ENCODE results near the gene PHLDB1. TPM values are rescaled to one million over a fixed set of nuclear protein-coding genes. Genes with fewer than 3 reads are reported as not detected.

The PHLDB1 gene
- total RNA-seq, 2 donors from 2014 or later, result 45.9 to 54.9 TPM

DNA sequence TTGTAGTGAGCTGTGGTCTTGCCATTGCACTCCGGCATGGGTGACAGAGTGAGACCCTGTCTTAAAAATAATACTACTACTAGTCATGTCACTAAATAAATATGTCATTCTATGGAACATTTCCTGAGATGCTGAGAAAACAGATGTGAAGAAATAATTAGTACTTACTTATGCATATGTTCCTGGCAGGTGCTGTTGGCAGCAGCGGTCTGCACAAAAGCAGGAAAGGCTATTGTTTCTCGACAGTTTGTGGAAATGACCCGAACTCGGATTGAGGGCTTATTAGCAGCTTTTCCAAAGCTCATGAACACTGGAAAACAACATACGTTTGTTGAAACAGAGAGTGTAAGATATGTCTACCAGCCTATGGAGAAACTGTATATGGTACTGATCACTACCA, 26.4 kb upstream of the PHLDB1 start:
- Mint-ChIP-seq H3K4me1 (no peaks in the 10 kb centered on the region), H3K27ac (no peak overlapping the region), H3K4me3 (no peak overlapping the region), H3K27me3 (ENCODE audit: insufficient read depth) (no peaks in the 10 kb centered on the region), H3K36me3 (ENCODE audit: low read depth) (peaks cover 49% of the 10 kb centered on the region), H3K9me3 (no peaks in the 10 kb centered on the region)
- H3K4me1 ChIP-seq (ENCODE audit: control insufficient read depth, insufficient read depth, low read length), result no peaks in the 10 kb centered on the region
- no peak overlapping the region for H3K27ac ChIP-seq (ENCODE audit: low read depth, low read length)
- peaks cover 67% of the 10 kb centered on the region for H3K36me3 ChIP-seq (ENCODE audit: control insufficient read depth, insufficient read depth, low read length)
- no peaks in the 10 kb centered on the region for H3K27me3 ChIP-seq (ENCODE audit: control insufficient read depth, insufficient read depth, low read length, poor library complexity, severe bottlenecking)
- H3K9me3 ChIP-seq (ENCODE audit: control insufficient read depth, low read length), result no peaks in the 10 kb centered on the region
- no peak overlapping the region for H3K4me3 ChIP-seq (ENCODE audit: low read length)
- H3K9ac ChIP-seq (ENCODE audit: extremely low read depth, low read length, poor library complexity, severe bottlenecking), result no peak overlapping the region
- no peak for DNase-seq
- TF ChIP-seq, protein P1, sequence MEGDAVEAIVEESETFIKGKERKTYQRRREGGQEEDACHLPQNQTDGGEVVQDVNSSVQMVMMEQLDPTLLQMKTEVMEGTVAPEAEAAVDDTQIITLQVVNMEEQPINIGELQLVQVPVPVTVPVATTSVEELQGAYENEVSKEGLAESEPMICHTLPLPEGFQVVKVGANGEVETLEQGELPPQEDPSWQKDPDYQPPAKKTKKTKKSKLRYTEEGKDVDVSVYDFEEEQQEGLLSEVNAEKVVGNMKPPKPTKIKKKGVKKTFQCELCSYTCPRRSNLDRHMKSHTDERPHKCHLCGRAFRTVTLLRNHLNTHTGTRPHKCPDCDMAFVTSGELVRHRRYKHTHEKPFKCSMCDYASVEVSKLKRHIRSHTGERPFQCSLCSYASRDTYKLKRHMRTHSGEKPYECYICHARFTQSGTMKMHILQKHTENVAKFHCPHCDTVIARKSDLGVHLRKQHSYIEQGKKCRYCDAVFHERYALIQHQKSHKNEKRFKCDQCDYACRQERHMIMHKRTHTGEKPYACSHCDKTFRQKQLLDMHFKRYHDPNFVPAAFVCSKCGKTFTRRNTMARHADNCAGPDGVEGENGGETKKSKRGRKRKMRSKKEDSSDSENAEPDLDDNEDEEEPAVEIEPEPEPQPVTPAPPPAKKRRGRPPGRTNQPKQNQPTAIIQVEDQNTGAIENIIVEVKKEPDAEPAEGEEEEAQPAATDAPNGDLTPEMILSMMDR (conservative IDR thresholded peaks at IDR 0.05), result no peak
- 97% methylated on average over 5 of the region's 6 CpGs for WGBS, 2 experiments (ENCODE audit: insufficient coverage in 1 of 2, insufficient read length in 1 of 2)

- DNase-seq, result no peak
- H3K9me3 ChIP-seq (ENCODE audit: control insufficient read depth, low read length), result no peaks in the 10 kb centered on the region
- TF ChIP-seq, protein P1 (conservative IDR thresholded peaks at IDR 0.05), result no peak
- no peaks in the 10 kb centered on the region for H3K9me3 Mint-ChIP-seq
- H3K27ac ChIP-seq (ENCODE audit: low read depth, low read length), result no peak overlapping the region
- H3K27me3 ChIP-seq (ENCODE audit: control insufficient read depth, insufficient read depth, low read length, poor library complexity, severe bottlenecking), result no peaks in the 10 kb centered on the region
- H3K36me3 ChIP-seq (ENCODE audit: control insufficient read depth, insufficient read depth, low read length), result peaks cover 94% of the 10 kb centered on the region
- H3K27ac Mint-ChIP-seq, result no peak overlapping the region
- no peak overlapping the region for H3K9ac ChIP-seq (ENCODE audit: extremely low read depth, low read length, poor library complexity, severe bottlenecking)
- H3K4me3 Mint-ChIP-seq, result no peak overlapping the region
- H3K4me1 ChIP-seq (ENCODE audit: control insufficient read depth, insufficient read depth, low read length), result no peaks in the 10 kb centered on the region
- no peak overlapping the region for H3K4me3 ChIP-seq (ENCODE audit: low read length)
- peaks cover 78% of the 10 kb centered on the region for H3K36me3 Mint-ChIP-seq (ENCODE audit: low read depth)
- WGBS, 2 experiments (ENCODE audit: insufficient coverage in 1 of 2, insufficient read length in 1 of 2), result 94 to 100% methylated on average over 1 of the region's 1 CpG
- H3K27me3 Mint-ChIP-seq (ENCODE audit: insufficient read depth), result no peaks in the 10 kb centered on the region
- H3K4me1 Mint-ChIP-seq, result no peaks in the 10 kb centered on the region
Observed at GRCh38 chr11:118587952-118588351, 19.5 kb upstream of the PHLDB1 start.

GRCh38 chr11:118592616-118593367, 14.6 kb upstream of the PHLDB1 start:
- 89 to 97% methylated on average over 1 to 2 of the region's 2 CpGs for whole genome bisulfite sequencing, 2 experiments (ENCODE audit: insufficient coverage in 1 of 2, insufficient read length in 1 of 2)
- Histone ChIP-seq H3K27me3 (ENCODE audit: control insufficient read depth, insufficient read depth, low read length, poor library complexity, severe bottlenecking) (no peaks in the 10 kb centered on the region), H3K27ac (ENCODE audit: low read depth, low read length) (no peak overlapping the region), H3K9ac (ENCODE audit: extremely low read depth, low read length, poor library complexity, severe bottlenecking) (no peak overlapping the region), H3K9me3 (ENCODE audit: control insufficient read depth, low read length) (no peaks in the 10 kb centered on the region), H3K36me3 (ENCODE audit: control insufficient read depth, insufficient read depth, low read length) (peaks cover 90% of the 10 kb centered on the region), H3K4me1 (ENCODE audit: control insufficient read depth, insufficient read depth, low read length) (no peaks in the 10 kb centered on the region), H3K4me3 (ENCODE audit: low read length) (no peak overlapping the region)
- H3K27ac Mint-ChIP-seq, result no peak overlapping the region
- no peaks in the 10 kb centered on the region for H3K27me3 Mint-ChIP-seq (ENCODE audit: insufficient read depth)
- TF ChIP-seq, protein P1 (conservative IDR thresholded peaks at IDR 0.05), result no peak
- H3K36me3 Mint-ChIP-seq (ENCODE audit: low read depth), result peaks cover 72% of the 10 kb centered on the region
- no peaks in the 10 kb centered on the region for H3K9me3 Mint-ChIP-seq
- no peak for DNase-seq
- no peak overlapping the region for H3K4me3 Mint-ChIP-seq
- H3K4me1 Mint-ChIP-seq, result no peaks in the 10 kb centered on the region
